GM19351 (cell line): ENCODE measurements around the gene INSR.

Source experiments
- ATAC-seq: cut with Tn5 transposase; IDR thresholded peaks from one replicate; pipeline ENCODE4 v1.9.1; 2021; ENCODE audit warnings: mild to moderate bottlenecking, moderate library complexity; ENCODE audit not compliant: unreplicated experiment

INSR gene

DNA sequence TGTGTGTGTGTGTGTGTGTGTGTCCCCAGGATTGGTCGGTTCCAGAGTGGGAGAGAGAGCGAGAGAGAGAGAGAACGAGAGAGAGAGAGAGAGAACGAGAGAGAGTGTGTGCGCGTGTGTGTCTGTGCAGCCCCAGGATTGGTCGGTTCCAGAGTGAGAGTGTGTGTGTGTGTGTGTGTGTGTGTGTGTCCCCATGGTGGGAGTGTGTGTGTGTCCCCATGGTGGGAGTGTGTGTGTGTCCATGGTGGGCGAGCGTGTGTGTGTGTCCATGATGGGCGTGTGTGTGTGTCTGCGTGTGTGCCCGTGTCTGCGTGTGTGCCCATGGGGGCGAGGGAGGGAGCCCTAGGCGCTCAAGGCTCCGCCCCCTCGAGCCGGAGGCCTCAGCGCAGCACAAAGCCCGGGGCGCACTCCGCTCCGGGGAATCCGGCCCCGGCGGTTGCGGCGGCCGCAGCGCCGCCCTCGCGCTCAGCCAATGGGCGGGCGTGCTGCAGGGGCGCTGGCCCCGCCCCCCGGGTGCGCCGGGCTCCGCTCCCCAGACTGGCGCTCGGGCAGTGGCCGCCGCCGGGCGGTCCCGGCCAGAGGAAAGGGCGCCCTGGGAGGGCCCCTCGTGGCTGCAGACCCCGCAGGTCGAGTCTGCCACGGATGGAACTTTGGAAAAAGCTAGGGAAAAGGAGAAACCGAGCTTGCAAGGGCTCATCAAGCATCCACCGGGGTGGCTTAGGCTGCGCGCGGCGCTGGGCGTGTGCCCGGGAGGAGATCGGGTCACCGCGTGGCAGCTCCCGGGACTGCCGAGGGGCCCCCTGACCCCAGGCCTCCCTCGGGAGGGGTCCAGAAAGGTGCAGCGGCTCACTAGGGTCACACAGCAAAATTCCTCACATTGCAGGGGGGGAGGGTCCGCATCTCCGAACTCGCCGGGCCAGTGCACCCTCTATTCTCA lies 96.2 kb downstream of the INSR start:
- peak; percentile 78 for ATAC-seq

- peak; percentile 56 for ATAC-seq
These were observed 97.0 kb downstream of the INSR start for GRCh38 chr19:7197119-7197759.

DNA sequence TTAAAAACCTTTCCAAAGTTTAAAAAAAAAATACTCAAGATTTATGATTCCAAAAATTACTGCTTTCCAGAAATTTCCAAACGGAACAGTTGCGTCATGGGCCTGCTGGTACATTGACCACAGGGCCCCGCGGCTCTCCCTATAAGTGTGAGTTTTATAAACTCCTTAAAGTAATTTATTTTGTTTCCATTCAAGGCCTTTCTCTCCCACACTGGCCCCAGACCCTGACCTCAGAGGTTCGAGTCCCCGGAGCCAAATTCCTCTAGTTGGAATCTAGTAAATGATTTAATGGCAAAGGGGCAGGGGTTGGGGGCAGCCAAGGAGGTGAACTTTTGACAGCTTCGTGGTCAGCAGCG lies 97.5 kb downstream of the INSR start:
- no peak for ATAC-seq

DNA sequence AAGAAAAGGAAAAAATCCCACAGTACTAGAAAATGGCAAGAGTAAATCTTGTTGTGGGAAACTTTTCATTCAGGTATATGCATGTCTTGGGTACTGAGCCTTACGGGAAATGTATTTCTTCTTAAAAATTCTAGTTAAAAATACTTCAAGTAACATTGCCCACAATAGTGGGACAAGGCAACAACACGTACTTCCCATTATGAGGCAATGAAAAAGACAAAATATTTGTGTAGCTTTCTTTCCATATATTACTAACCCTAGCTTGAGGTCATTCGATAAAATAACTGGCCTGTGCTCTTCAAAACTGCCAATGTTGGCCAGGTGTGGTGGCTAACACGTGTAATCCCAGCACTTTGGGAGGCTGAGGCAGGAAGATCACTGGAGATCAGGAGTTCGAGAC lies 99.2 kb downstream of the INSR start:
- no peak for ATAC-seq

DNA sequence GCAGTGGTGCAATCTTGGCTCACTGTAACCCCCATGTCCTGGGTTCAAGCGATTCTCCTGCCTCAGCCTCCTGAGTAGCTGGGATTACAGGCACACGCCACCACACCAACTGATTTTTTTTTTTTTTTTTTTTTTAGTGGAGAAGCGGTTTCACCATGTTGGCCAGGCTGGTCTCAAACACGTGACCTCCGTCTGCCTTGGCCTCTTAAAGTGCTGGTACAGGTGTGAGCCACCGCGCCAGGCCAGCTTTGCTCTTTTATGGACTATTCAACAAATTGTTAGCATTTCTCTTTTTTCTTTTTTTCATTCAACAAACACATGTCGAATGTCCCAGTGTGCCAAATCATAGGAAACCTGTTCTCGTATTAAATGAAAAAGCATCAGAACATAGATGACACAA lies 99.6 kb downstream of the INSR start:
- ATAC-seq = no peak

GRCh38 chr19:7191946-7192691 lies 102.1 kb downstream of the INSR start:
- ATAC-seq = no peak

- no peak for ATAC-seq
These were observed 105.2 kb downstream of the INSR start for GRCh38 chr19:7188698-7189629.

GRCh38 chr19:7187605-7188339 lies 106.4 kb downstream of the INSR start:
- no peak for ATAC-seq

DNA sequence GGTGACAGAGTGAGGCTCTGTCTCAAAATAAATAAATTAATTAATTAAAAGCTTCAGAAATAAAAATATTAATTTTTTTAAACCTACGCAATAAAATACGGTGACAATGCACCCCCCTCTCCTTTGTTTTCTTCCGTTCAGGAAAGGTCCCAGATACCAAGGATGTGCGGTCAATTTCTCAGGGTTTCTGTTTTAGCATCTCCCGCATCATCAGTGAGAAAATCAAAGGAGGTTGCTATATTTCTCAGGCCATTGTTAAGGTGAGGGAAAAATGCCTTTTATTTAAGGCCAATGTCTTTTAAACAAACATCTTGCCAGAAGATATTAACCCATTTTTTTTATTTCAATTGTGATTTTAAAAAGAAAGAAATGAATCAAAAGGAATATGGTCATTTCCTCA lies 111.7 kb downstream of the INSR start:
- ATAC-seq = no peak

GRCh38 chr19:7179917-7180306 lies 114.3 kb downstream of the INSR start:
- ATAC-seq = no peak

DNA sequence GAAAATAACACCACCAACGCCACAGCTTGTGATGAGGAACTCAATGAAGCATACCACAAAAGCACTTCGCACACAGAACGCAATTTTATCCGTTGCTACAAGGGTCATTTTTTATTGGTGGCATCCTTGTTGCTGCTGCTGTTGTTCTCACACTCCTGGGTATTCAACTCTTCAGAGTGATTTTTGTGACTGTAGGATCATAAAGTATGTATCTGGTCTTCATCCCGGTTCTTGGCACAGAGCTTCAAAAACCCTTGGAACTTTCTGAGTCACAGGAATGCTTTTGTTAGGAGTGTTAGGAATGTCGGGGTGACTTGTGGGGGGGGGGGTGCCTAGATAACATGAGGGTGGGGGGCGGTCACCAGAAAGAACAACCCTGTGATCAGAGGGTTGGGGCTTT lies 116.3 kb downstream of the INSR start:
- no peak for ATAC-seq

GRCh38 chr19:7176792-7177191 lies 117.4 kb downstream of the INSR start:
- ATAC-seq = no peak

DNA sequence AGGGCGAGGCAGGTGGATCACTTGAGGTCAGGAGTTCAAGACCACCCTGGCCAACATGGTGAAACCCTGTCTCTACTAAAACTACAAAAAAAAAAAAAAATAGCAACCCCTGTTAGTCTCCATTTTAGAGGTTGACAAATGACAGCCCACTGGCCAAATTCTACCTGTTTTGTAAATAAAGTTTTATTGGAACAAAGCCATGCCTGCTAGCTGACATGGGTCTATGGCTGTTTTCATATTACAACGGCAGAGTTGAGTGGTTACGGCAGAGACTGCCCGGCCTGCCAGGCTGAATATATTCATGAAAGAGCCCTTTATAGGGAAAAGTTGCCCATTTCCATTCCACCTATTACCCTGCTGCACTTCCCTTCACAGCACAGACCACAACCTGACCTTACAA lies 121.4 kb downstream of the INSR start:
- no peak for ATAC-seq

DNA sequence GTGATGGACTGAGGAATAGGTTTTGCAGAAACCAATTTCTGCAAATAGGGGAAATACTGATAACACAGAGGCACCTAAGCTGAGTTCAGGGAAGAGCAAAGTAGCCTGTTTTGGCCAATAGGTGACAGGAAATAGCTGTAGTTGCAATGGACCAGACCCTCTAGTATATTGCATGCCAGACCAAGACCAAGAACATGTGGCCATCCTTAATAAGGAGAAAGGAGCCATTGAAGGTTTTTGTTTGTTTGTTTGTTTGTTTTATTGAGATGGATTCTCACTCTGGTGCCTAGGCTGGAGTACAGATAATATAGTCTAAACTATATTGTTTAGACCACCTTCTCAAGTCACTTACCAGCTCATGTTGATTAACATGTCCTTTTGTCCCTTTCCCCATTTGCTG lies 123.2 kb downstream of the INSR start:
- no peak for ATAC-seq

GRCh38 chr19:7168941-7169340 lies 125.3 kb downstream of the INSR start:
- ATAC-seq = no peak

GRCh38 chr19:7161292-7161691 lies 132.9 kb downstream of the INSR start:
- ATAC-seq = no peak

GRCh38 chr19:7159105-7159933 lies 134.9 kb downstream of the INSR start:
- ATAC-seq = no peak

- no peak for ATAC-seq
These were observed 141.2 kb downstream of the INSR start for GRCh38 chr19:7153022-7153421.

DNA sequence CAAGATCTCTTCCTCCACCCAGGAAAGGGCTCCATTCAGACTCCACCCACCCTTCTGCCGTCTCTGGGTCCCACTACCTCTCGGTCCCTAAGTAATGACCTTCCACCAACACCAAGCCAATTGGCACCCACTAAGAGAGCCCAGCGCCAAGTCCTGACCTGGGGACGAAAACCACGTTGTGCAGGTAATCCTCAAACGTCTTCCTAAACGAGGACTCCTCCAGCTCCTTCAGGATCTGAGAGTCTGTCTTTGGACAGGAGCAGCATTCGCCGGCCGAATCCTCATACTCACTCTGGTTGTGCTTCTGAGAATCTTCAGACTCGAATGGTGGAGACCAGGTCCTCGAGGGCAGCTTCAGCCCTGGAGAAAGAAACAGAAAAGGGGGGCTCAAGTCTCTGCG lies 141.6 kb downstream of the INSR start:
- no peak for ATAC-seq
